ENCODE measurements around the gene PPY.

- no peak for TF ChIP-seq CTCF (conservative IDR thresholded peaks at IDR 0.05 in 1 of 2, IDR thresholded peaks at IDR 0.05 in 1 of 2; ENCODE audit: low read depth in 1 of 2, low read length in 2 of 2)
- no peak for TF ChIP-seq EZH2 (IDR thresholded peaks at IDR 0.05; ENCODE audit: low read length, missing control alignments)
Measured at GRCh38 chr17:43975898-43976297, 33.6 kb upstream of the PPY start.
